ENCODE measurements around the gene F2RL3.

DNA sequence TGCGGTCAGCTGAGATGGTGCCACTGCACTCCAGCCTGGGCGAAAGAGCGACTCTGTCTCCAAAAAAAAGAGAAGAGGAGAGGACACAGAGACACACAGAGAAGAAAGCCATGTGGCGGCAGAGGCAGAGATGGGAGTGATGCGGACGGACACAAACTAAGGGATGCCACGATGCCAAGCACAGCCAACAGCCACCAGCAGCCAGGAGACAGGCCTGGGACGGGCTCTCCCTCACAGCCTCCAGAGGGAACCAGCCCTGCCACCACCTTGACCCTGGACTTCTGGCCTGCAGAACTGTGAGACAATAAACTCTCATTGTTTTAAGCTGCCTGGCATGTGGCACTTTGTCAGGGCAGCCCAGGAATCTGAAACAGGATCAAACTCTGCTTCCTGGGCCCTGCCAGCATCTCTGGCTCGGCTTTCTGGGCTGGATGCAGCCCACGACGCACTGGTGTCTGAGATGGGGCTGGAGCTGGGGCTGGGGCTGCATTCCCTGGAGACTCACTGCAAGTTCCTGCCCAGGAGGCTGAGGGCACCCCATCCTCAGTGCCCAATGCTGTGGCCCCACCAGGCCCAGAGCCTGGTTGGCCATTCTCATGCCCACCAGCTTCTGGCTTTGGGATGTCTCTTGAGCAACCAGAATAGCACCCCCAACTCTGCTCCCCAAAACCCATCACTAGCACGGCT lies 3.0 kb downstream of the F2RL3 start:
- TF ChIP-seq, protein P1, sequence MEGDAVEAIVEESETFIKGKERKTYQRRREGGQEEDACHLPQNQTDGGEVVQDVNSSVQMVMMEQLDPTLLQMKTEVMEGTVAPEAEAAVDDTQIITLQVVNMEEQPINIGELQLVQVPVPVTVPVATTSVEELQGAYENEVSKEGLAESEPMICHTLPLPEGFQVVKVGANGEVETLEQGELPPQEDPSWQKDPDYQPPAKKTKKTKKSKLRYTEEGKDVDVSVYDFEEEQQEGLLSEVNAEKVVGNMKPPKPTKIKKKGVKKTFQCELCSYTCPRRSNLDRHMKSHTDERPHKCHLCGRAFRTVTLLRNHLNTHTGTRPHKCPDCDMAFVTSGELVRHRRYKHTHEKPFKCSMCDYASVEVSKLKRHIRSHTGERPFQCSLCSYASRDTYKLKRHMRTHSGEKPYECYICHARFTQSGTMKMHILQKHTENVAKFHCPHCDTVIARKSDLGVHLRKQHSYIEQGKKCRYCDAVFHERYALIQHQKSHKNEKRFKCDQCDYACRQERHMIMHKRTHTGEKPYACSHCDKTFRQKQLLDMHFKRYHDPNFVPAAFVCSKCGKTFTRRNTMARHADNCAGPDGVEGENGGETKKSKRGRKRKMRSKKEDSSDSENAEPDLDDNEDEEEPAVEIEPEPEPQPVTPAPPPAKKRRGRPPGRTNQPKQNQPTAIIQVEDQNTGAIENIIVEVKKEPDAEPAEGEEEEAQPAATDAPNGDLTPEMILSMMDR (IDR thresholded peaks at IDR 0.05), result no peak
- TF ChIP-seq EP300 (IDR thresholded peaks at IDR 0.05) (no peak), POLR2A (IDR thresholded peaks at IDR 0.05; ENCODE audit: low read depth) (no peak)

All from esophagus muscularis mucosa (tissue), 4 donors.